Measurements from ENCODE around the gene STAB2. TPM values are rescaled to one million over a fixed set of nuclear protein-coding genes. Genes with fewer than 3 reads are reported as not detected.

The STAB2 gene
- total RNA-seq, 4 donors from 2014 or later: 0.27 to 6.5 (median 1.2) TPM

DNA sequence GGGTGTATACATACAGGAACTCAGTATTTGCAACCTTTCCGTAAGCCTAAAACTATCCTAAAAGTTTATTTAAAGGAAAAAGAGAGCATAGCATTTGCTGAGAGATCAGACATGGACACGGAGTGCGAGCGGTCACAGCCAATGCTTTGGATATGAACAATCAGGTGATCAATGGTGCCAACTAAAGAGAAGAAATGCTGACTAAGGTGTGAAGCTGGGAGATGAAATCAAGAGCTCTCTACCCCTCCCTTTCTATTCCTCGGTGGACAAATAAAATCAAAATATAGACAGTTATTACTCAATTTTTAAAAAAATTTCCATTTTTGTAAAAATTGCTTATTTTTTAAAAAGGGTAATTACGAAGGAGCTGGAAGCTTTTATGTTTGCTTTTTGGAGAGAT is 224.7 kb downstream of the STAB2 start:
- intact Hi-C loops (cut with DNase I): no loop called here
- no peaks in the 10 kb centered on the region for H3K27me3 ChIP-seq
- no peaks in the 10 kb centered on the region for H3K36me3 ChIP-seq
- no peak overlapping the region for H3K4me3 ChIP-seq (replicated peaks in 1 of 3)
- no peak overlapping the region for H3K27ac ChIP-seq
- 88 to 95% methylated on average over 6 of the region's 6 CpGs for WGBS, 2 donors
- no peak for TF ChIP-seq CTCF (IDR thresholded peaks at IDR 0.05)
- no peak for TF ChIP-seq POLR2A (IDR thresholded peaks at IDR 0.05)
- no peak for DNase-seq
- H3K9me3 ChIP-seq: no peaks in the 10 kb centered on the region
- no peaks in the 10 kb centered on the region for H3K4me1 ChIP-seq

GRCh38 chr12:103812789-103813188 is 225.7 kb downstream of the STAB2 start:
- H3K9me3 ChIP-seq: no peaks in the 10 kb centered on the region
- no peak overlapping the region for H3K4me3 ChIP-seq (replicated peaks in 1 of 3)
- H3K36me3 ChIP-seq: no peaks in the 10 kb centered on the region
- WGBS, 2 donors: 98 to 100% methylated on average over 1 of the region's 1 CpG
- TF ChIP-seq POLR2A (IDR thresholded peaks at IDR 0.05): no peak
- TF ChIP-seq CTCF (IDR thresholded peaks at IDR 0.05): no peak
- no peaks in the 10 kb centered on the region for H3K4me1 ChIP-seq
- intact Hi-C loops (cut with DNase I): no loop called here
- H3K27ac ChIP-seq: no peak overlapping the region
- no peaks in the 10 kb centered on the region for H3K27me3 ChIP-seq
- no peak for DNase-seq

DNA sequence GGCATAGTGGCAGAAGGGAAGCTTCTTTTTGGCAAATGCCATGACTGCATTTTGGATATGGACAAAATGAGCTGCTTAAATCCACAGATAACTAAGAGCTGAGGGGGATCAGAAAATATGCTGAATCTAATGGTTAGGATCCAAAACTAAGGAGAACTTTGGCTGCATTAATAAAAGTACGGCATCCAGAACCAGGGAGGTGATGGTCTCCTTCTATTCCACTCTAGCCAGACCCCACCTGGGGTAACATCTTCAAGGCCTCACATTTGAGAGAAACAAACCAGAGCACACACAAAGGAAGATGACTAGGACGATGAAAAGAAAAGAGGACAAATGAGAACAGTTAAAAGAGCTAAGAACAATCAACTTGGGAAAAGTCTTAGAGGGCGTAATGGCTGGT is 226.4 kb downstream of the STAB2 start:
- Histone ChIP-seq H3K27me3 (no peaks in the 10 kb centered on the region), H3K4me1 (no peaks in the 10 kb centered on the region), H3K27ac (no peak overlapping the region), H3K36me3 (no peaks in the 10 kb centered on the region), H3K4me3 (replicated peaks in 1 of 3) (no peak overlapping the region), H3K9me3 (no peaks in the 10 kb centered on the region)
- no peak for DNase-seq
- TF ChIP-seq POLR2A (IDR thresholded peaks at IDR 0.05) (no peak), CTCF (IDR thresholded peaks at IDR 0.05) (no peak)
- 94 to 95% methylated on average over 3 of the region's 3 CpGs for WGBS, 2 donors
- intact Hi-C loops (cut with DNase I): no loop called here

DNA sequence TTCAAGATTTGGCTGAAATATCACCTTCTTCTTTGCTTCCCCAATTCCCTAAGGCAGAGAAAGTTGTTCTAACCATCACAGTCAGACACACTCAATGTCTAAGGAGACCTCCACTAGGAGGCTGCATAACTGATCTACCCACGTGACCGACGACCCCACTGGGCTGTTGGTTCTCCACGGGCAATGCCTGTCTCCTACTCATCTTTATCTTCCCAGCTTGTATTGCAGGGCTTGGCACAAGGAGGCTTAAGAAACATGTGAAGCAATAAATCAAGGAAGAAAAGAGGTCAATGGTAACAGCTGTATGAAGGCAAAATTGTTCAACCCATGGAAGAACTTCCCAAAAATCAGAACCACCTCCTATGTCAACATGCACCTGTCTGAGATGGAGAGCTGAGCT is 226.9 kb downstream of the STAB2 start:
- Histone ChIP-seq H3K36me3 (no peaks in the 10 kb centered on the region), H3K4me1 (no peaks in the 10 kb centered on the region), H3K4me3 (replicated peaks in 1 of 3) (no peak overlapping the region), H3K9me3 (no peaks in the 10 kb centered on the region), H3K27me3 (no peaks in the 10 kb centered on the region), H3K27ac (no peak overlapping the region)
- no peak for DNase-seq
- intact Hi-C loops (cut with DNase I): no loop called here
- WGBS, 2 donors: 55 to 76% methylated on average over 4 of the region's 4 CpGs
- TF ChIP-seq POLR2A (IDR thresholded peaks at IDR 0.05) (no peak), CTCF (IDR thresholded peaks at IDR 0.05) (no peak)

DNA sequence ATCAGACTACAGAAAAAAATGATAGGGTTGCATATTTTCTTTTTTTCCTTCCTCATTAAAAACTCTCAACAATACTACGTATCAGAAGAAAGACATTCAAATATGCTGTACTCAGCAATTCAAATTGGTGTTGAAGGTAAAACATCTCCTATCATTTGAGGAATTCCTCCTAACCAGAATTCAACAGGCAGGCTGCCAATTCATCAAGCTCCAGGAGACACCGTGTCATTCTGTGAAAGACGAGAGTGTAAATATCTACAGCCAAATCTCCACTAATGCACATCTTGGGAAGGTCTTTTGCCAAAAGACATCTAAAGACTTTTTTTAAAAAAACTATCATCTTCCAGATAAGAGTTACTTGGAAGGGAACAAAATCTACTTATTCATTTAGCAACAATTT is 227.4 kb downstream of the STAB2 start:
- no peak for TF ChIP-seq POLR2A (IDR thresholded peaks at IDR 0.05)
- H3K27me3 ChIP-seq: no peaks in the 10 kb centered on the region
- H3K4me1 ChIP-seq: no peaks in the 10 kb centered on the region
- H3K36me3 ChIP-seq: no peaks in the 10 kb centered on the region
- no peak overlapping the region for H3K4me3 ChIP-seq (replicated peaks in 1 of 3)
- no peak overlapping the region for H3K27ac ChIP-seq
- no peaks in the 10 kb centered on the region for H3K9me3 ChIP-seq
- DNase-seq: no peak
- intact Hi-C loops (cut with DNase I): no loop called here
- WGBS, 2 donors: 57 to 60% methylated on average over 3 of the region's 3 CpGs

Small RNA genes within 50 kb of the gene (small RNA-seq; reads per million reads assigned to genes)
- gene RF00096: not detected

Other genes starting within 250 kb of the STAB2 start
- not detected for gene C12orf42, start 91.3 kb upstream of the STAB2 start, total RNA-seq

Measured in thyroid gland (tissue), 4 donors.